Placental pericyte (primary cell): ENCODE measurements around the gene ITGB1. TPM values are rescaled to one million over a fixed set of nuclear protein-coding genes. Genes with fewer than 3 reads are reported as not detected.

Experiments
- total RNA-seq: library from RNA; depleted of rRNA; stranded (reverse); fragments of >200 nt; gene quantifications from 2 replicates; pipeline ENCODE4 v1.2.3, GENCODE V29; 2012

ITGB1 gene
- total RNA-seq, result 2,119 and 2,146 TPM in 2 replicates

DNA sequence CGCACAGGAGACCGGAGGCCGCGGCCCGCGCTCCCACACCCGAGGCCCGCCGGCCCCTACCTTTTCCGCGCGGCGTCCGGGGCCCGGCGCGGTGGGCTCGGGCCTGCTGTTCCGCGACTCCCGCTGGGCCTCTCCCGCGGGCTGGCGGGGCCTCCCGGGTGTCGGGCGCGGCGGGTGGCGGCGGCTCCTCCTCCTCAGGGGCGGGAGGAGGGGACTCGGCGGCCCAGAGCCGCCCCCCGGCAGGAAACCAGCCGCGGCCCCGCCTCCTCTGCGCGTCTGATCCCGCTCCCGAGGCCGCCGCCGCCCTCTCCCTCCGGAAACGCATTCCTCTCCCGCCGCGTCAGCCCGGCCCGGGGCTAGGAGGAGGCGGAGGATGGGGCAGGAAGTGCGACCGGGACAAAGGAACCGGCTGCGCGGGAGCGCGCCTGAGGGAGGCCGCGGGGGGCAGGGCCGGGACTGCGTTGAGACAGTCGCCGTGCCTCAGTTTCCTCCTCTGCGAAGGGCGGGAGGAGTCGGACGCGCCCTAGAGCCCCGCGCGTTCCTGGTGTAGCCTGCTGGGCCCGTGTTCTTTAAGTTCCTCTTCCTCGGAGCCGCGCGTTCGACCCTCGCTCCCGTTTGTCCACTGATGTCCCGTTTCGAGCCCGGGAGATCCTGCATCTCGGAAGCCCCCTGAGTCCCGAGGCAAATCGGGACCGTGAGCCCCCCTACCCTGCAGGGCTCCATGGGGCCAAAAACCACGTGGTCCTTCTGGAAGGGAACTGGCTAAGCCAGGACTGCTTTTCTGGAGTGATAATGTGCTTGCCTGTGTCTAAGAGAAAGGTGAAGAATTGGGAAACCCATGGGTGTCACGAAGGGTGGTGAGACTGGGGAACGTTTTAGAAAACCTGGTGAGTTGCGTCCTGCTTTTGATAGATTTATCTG, at the start of gene ITGB1:
Gene ITGB1, minus strand, starts transcription at position 146 of the 921 bp plus-strand sequence. CDS start 22,672 bp downstream, outside the sequence.

